ENCODE data around the gene TAGLN2.

Gene TAGLN2

DNA sequence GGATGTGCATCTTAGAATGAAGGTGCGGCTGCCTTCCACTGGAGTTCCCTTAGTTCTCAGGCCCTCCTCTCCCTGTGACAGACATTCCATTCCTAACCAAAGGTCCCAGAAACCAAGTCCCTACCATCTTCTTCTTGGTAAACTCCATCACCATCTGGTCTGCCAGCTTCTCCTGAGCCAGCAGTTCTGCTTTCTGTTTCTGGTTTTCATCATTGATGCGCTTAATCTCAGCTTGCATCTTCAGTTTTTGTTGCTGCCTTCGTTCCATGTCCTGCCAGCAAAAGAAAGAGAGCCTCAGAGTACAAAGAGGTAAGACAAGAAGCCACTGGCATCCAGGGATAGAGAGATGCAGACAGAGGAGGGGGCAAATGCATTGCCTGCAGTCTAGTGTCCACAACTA, 44.9 kb downstream of the TAGLN2 start:
- H3K4me3 ChIP-seq (ENCODE audit: low read length), result no peak overlapping the region
- no peak for DNase-seq (ENCODE audit: low read depth)
- TF ChIP-seq, protein P1, sequence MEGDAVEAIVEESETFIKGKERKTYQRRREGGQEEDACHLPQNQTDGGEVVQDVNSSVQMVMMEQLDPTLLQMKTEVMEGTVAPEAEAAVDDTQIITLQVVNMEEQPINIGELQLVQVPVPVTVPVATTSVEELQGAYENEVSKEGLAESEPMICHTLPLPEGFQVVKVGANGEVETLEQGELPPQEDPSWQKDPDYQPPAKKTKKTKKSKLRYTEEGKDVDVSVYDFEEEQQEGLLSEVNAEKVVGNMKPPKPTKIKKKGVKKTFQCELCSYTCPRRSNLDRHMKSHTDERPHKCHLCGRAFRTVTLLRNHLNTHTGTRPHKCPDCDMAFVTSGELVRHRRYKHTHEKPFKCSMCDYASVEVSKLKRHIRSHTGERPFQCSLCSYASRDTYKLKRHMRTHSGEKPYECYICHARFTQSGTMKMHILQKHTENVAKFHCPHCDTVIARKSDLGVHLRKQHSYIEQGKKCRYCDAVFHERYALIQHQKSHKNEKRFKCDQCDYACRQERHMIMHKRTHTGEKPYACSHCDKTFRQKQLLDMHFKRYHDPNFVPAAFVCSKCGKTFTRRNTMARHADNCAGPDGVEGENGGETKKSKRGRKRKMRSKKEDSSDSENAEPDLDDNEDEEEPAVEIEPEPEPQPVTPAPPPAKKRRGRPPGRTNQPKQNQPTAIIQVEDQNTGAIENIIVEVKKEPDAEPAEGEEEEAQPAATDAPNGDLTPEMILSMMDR (conservative IDR thresholded peaks at IDR 0.05; ENCODE audit: low read length), result no peak

DNA sequence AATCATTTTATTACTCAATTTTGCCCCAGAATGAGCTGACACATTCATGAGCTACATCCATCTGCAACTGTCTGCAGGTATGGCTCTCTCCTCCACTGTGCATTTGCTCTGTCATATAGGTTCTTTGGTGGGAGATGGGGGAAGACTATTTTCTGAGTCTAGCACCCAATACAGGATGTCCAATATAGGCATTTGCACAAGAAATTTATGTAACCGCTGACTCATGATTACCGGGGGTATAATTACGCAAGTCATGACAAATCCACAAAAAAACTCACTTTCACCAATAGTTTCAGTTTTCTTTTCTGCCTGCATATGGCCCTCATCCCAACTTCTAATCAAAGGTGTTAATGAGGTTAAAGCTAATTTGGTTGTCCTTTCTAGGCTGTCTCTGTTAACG, 45.3 kb downstream of the TAGLN2 start:
- TF ChIP-seq, protein P1 (conservative IDR thresholded peaks at IDR 0.05; ENCODE audit: low read length), result no peak
- DNase-seq (ENCODE audit: low read depth), result peak; percentile 78
- H3K4me3 ChIP-seq (ENCODE audit: low read length), result no peak overlapping the region

DNA sequence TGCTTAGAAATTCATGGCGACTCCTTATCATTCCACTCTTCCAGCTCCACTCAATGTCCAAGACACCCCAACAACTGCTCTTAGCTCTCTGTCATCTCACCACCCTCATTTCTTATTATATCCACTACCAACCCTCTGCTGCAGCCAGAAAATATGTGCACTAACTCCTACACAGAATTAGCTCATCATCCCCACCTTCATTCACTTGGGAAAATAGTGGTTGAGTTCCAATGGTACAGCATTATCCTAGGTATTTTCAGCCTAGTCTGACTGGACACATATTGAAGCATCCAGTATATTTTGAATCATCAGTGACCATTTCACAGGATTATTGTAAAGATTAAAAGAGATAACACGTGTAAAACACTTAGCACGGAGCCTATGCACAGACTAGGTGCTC, 46.2 kb downstream of the TAGLN2 start:
- H3K4me3 ChIP-seq (ENCODE audit: low read length), result no peak overlapping the region
- DNase-seq (ENCODE audit: low read depth), result no peak
- TF ChIP-seq, protein P1 (conservative IDR thresholded peaks at IDR 0.05; ENCODE audit: low read length), result no peak

DNA sequence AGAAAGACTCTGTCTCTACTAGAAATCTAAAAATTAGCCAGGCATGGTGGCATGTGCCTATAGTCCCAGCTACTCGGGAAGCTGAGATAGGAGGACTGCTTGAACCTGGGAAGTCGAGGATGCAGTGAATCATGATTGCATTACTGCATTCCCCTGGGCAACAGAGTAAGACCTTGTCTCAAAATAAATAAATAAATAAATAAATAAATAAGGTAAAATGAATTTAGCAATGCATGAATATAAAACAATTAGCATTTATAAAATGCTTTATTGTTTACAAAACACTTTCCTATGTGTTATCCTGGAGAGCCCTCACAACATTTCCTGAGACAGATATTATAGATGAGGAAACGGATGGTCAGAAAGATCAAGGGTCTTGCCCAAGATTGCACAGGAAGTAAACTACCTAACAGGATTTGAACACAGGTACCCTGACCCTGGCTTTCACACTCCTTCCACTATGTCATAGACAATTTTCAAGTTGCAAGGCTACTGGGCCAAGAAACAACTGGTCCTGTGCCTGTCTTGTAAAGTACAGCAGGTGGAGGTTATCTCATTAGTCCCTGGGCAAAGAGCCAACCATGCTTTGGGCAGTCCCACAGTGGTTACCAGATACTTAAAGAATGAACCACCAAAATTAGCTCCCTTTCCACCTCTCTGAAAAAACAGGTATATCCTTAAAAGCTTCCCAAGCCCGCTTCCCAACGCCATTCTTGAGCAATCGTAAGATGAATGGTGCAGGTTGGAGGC, 47.4 kb downstream of the TAGLN2 start:
- no peak for DNase-seq (ENCODE audit: low read depth)
- no peak overlapping the region for H3K4me3 ChIP-seq (ENCODE audit: low read length)
- TF ChIP-seq, protein P1 (conservative IDR thresholded peaks at IDR 0.05; ENCODE audit: low read length), result no peak

DNA sequence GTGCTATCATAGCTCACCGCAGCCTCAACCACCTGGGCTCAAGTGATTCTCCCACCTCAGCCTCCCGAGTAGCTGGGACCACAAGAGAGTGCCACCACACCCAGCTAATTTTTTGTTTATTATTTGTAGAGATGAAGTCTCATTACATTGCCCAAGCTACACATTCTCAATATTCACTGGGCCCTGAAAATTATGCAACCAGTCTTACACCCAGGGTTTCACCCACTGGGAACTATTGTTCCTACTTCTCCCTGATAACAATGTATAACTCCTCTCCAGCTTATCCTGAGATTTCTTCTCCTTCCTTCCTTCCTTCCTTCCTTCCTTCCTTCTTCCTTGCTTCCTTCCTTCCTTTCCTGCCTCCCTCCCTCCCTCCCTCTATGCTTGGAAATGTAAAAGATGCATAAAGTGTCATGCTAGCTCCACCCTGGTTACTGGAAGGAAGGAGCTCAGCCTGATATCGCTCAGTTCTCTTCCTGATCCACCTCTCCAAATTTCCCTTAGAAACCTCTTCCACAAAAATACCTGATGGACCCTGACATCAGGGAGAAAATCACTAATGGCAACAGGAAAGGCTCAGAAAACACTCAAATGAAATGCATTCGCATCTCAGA, 51.7 kb downstream of the TAGLN2 start:
- DNase-seq (ENCODE audit: low read depth), result no peak
- H3K4me3 ChIP-seq (ENCODE audit: low read length), result no peak overlapping the region
- TF ChIP-seq, protein P1 (conservative IDR thresholded peaks at IDR 0.05; ENCODE audit: low read length), result no peak

DNA sequence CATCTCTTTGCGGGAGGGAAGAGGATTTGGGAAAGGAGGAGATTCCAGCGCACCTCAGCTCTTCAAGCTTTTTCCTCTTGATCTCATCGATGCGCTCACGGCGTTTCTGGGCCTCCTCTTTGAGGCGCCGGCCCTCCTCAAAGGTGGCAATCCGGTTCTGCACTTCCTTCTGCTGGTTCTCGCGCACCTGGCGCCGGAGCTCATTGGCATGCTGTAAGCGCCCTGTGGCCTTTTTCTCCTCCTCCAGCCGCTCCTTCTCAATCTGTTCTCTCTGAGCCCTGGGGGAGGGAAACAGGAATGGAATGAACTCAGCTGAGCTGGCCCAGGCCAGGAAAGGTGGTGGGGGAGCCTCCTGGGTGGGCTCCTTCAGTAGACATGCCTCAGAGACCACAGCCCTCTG, 52.4 kb downstream of the TAGLN2 start:
- DNase-seq (ENCODE audit: low read depth), result no peak
- H3K4me3 ChIP-seq (ENCODE audit: low read length), result no peak overlapping the region
- TF ChIP-seq, protein P1 (conservative IDR thresholded peaks at IDR 0.05; ENCODE audit: low read length), result no peak

DNA sequence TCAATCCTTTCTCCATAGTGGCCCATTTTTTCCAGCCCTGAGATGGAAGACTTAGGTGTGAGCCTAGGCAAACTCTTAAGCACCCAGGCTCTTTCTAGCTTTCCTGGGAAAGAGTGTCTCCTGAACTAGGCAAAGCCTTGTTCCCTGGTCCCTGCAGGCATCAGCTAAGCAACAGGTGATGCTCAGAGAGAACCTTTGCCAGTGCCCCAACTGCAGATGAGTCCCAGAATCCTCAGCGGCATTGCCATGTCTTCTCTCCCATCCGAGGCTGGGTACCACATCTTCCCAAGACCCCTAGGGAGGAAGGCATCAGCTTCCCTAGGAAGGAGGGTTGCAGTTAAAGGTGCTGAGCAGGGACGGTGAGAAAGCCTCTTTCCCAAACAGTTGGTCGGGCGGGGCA, 54.6 kb downstream of the TAGLN2 start:
- no peak overlapping the region for H3K4me3 ChIP-seq (ENCODE audit: low read length)
- TF ChIP-seq, protein P1 (conservative IDR thresholded peaks at IDR 0.05; ENCODE audit: low read length), result no peak
- no peak for DNase-seq (ENCODE audit: low read depth)
